Right cardiac atrium (tissue), 5 donors: ENCODE data around the gene RAB11FIP5. TPM values are rescaled to one million over a fixed set of nuclear protein-coding genes. Genes with fewer than 3 reads are reported as not detected.
"Not testable (repeated sequence)": the region's sequence is repeated elsewhere in the genome, so short reads cannot be mapped to it uniquely, and the experiment has no call there.

ENCODE experiments used
- ATAC-seq, 2 donors: fragments of 200-7000 bp; cut with Tn5 transposase; one replicate each; pipeline versions ENCODE4 v1.8.0 to v1.9.1; 2020; ENCODE audit warnings: moderate library complexity in 2 of 2, mild to moderate bottlenecking in 1 of 2
- DNase-seq, 3 donors: peaks; one replicate each; pipeline ENCODE4 v3.0.0-alpha.2; 2020
- H3K27ac ChIP-seq: one replicate; pipeline ENCODE4 v1.5.1; 2013; ENCODE audit warnings: mild to moderate bottlenecking, low read length, control low read depth, moderate library complexity
- H3K27me3 ChIP-seq: one replicate; pipeline ENCODE4 v1.6.1; 2013; ENCODE audit not compliant: control insufficient read depth, insufficient read depth
- H3K4me1 ChIP-seq: one replicate; pipeline ENCODE4 v1.6.1; 2013; ENCODE audit warnings: low read length; ENCODE audit not compliant: control insufficient read depth, insufficient read depth
- H3K4me3 ChIP-seq: one replicate; pipeline ENCODE4 v1.5.1; 2013; ENCODE audit warnings: low read length, control low read depth
- H3K9me3 ChIP-seq: one replicate; pipeline ENCODE4 v1.6.1; 2013; ENCODE audit warnings: low read length; ENCODE audit not compliant: control insufficient read depth
- WGBS: extraction: QIAGEN DNeasy Blood & Tissue Kit; methylation state at CpG from one replicate; pipeline ENCODE4 v1.1.7; 2013; 5-methylcytosine and 5-hydroxymethylcytosine counted together
- intact Hi-C, 4 donors: fragments of 100-400 bp; cut with DNase I; formaldehyde crosslinking; loops; one replicate each; pipeline versions ENCODE4 v1.11.0 to v1.14.0; 2022 to 2023
- polyA plus RNA-seq: library from polyadenylated mRNA; stranded (reverse); fragments of 200-250 nt; gene quantifications from one replicate; pipeline ENCODE4 v1.2.3, GENCODE V29; 2013
- total RNA-seq, 4 donors: library from RNA; stranded (reverse); fragmentation: NEBNext Ultra II Directional; extraction: Animal tissue kit (Norgen Biotek cat#: 25700); gene quantifications; one replicate each; pipeline ENCODE4 v1.2.1, GENCODE V29; 2021
- donor health status: healthy with polysubstance abuse.
- donor health status: DM: no; HTN: yes; CAD: no.
- donor health status: DM: no; HTN: no; CAD: no.
- donor health status: DM: no; HTN: yes; CAD: no; lungs with severe emphysema.
- donor health status: DM: yes; HTN: yes; CAD: no.

The RAB11FIP5 gene
- total and polyA plus RNA-seq, 5 donors: 17.2 to 27.3 (median 25.2) TPM

- Histone ChIP-seq H3K4me3 (no peak overlapping the region), H3K4me1 (no peaks in the 10 kb centered on the region), H3K27me3 (no peaks in the 10 kb centered on the region), H3K9me3 (no peaks in the 10 kb centered on the region), H3K27ac (no peak overlapping the region)
- intact Hi-C loops: no loop called here
- ATAC-seq (no peak), DNase-seq (no peak)
- WGBS: 15% methylated on average over 1 of the region's 1 CpG
Observed at GRCh38 chr2:73122536-73122935, 9.8 kb upstream of the RAB11FIP5 start.

- WGBS: 72% methylated on average over 11 of the region's 11 CpGs
- H3K9me3 ChIP-seq, H3K27ac ChIP-seq, H3K27me3 ChIP-seq, DNase-seq, intact Hi-C loops, ATAC-seq, H3K4me3 ChIP-seq, H3K4me1 ChIP-seq: not testable (repeated sequence)
Observed at GRCh38 chr2:73119611-73120239, 7.0 kb upstream of the RAB11FIP5 start.

GRCh38 chr2:73117441-73117840, 4.7 kb upstream of the RAB11FIP5 start:
- H3K27ac ChIP-seq: no peak overlapping the region
- no peaks in the 10 kb centered on the region for H3K9me3 ChIP-seq
- no peak for DNase-seq
- no peak overlapping the region for H3K4me3 ChIP-seq
- intact Hi-C loops: no loop called here
- no peaks in the 10 kb centered on the region for H3K27me3 ChIP-seq
- 74% methylated on average over 1 of the region's 1 CpG for WGBS
- H3K4me1 ChIP-seq: no peaks in the 10 kb centered on the region
- ATAC-seq: no peak

GRCh38 chr2:73116182-73116960, 3.6 kb upstream of the RAB11FIP5 start:
- DNase-seq: no peak
- intact Hi-C loops: no loop called here
- 74% methylated on average over 8 of the region's 8 CpGs for WGBS
- no peaks in the 10 kb centered on the region for H3K4me1 ChIP-seq
- no peak for ATAC-seq
- H3K4me3 ChIP-seq: no peak overlapping the region
- no peaks in the 10 kb centered on the region for H3K9me3 ChIP-seq
- no peaks in the 10 kb centered on the region for H3K27me3 ChIP-seq
- no peak overlapping the region for H3K27ac ChIP-seq

- no peak overlapping the region for H3K27ac ChIP-seq
- 85% methylated on average over 4 of the region's 4 CpGs for WGBS
- peaks cover 8% of the 10 kb centered on the region for H3K4me1 ChIP-seq
- intact Hi-C loops: no loop called here
- DNase-seq (no peak), ATAC-seq (no peak)
- H3K4me3 ChIP-seq: no peak overlapping the region
- H3K27me3 ChIP-seq: no peaks in the 10 kb centered on the region
- H3K9me3 ChIP-seq: no peaks in the 10 kb centered on the region
Observed at GRCh38 chr2:73114273-73114867, 1.6 kb upstream of the RAB11FIP5 start.

GRCh38 chr2:73112026-73112912, 479 bp downstream of the RAB11FIP5 start:
- WGBS: 2% methylated on average over 88 of the region's 88 CpGs
- no peaks in the 10 kb centered on the region for H3K9me3 ChIP-seq
- DNase-seq: peak; percentile 51 to 75 (median 69)
- peaks cover 14% of the 10 kb centered on the region for H3K4me1 ChIP-seq
- H3K27me3 ChIP-seq: no peaks in the 10 kb centered on the region
- peak overlapping the region; percentile 79 for H3K27ac ChIP-seq
- H3K4me3 ChIP-seq: peak overlapping the region; percentile 79
- intact Hi-C loops: no loop called here
- peak; percentile 28 to 48 for ATAC-seq

GRCh38 chr2:73111073-73112025, 1.4 kb downstream of the RAB11FIP5 start:
- no peaks in the 10 kb centered on the region for H3K9me3 ChIP-seq
- H3K27me3 ChIP-seq: no peaks in the 10 kb centered on the region
- DNase-seq (peak in 2 of 3 donors; percentile 59 to 80), ATAC-seq (peak; percentile 62 to 83)
- intact Hi-C loops: no loop called here
- WGBS: 23% methylated on average over 16 of the region's 16 CpGs
- H3K27ac ChIP-seq: peak overlapping the region; percentile 79
- H3K4me3 ChIP-seq: peak overlapping the region; percentile 79
- peaks cover 18% of the 10 kb centered on the region for H3K4me1 ChIP-seq

GRCh38 chr2:73110168-73111072, 2.3 kb downstream of the RAB11FIP5 start:
- Histone ChIP-seq H3K4me3 (no peak overlapping the region), H3K27ac (no peak overlapping the region), H3K27me3 (no peaks in the 10 kb centered on the region), H3K4me1 (peaks cover 18% of the 10 kb centered on the region), H3K9me3 (no peaks in the 10 kb centered on the region)
- DNase-seq (no peak), ATAC-seq (peak in 1 of 2 donors; percentile 1)
- 74% methylated on average over 4 of the region's 4 CpGs for WGBS
- intact Hi-C loops: no loop called here

GRCh38 chr2:73109431-73110167, 3.1 kb downstream of the RAB11FIP5 start:
- ATAC-seq (no peak), DNase-seq (no peak)
- Histone ChIP-seq H3K4me3 (no peak overlapping the region), H3K27me3 (no peaks in the 10 kb centered on the region), H3K27ac (no peak overlapping the region), H3K9me3 (no peaks in the 10 kb centered on the region), H3K4me1 (peaks cover 18% of the 10 kb centered on the region)
- 83% methylated on average over 5 of the region's 5 CpGs for WGBS
- intact Hi-C loops: no loop called here
